ENCODE measurements around the gene PRKCH.

PRKCH gene

GRCh38 chr14:61556455-61556854, 235.1 kb downstream of the PRKCH start:
- DNase-seq (ENCODE audit: low read depth in 1 of 2, low spot score in 1 of 2), result no peak
- no peak overlapping the region for H3K27ac ChIP-seq (replicated peaks)
- no peak overlapping the region for H3K4me3 ChIP-seq (replicated peaks; ENCODE audit: insufficient read depth, low read length)
- H3K27me3 ChIP-seq (ENCODE audit: insufficient read depth, poor library complexity, severe bottlenecking), result no peaks in the 10 kb centered on the region
- TF ChIP-seq SPI1 (IDR thresholded peaks at IDR 0.05; ENCODE audit: borderline replicate concordance, low read depth) (no peak), POLR2AphosphoS5 (IDR thresholded peaks at IDR 0.05; ENCODE audit: low read depth) (no peak), REST (IDR thresholded peaks at IDR 0.05; ENCODE audit: insufficient replicate concordance, low read depth) (no peak), CTCF (IDR thresholded peaks at IDR 0.05; ENCODE audit: insufficient read depth, low read length) (no peak), GABPA (IDR thresholded peaks at IDR 0.05; ENCODE audit: low read depth) (no peak)

- Histone ChIP-seq H3K27ac (replicated peaks) (no peak overlapping the region), H3K4me3 (replicated peaks; ENCODE audit: insufficient read depth, low read length) (no peak overlapping the region), H3K27me3 (ENCODE audit: insufficient read depth, poor library complexity, severe bottlenecking) (no peaks in the 10 kb centered on the region)
- no peak for TF ChIP-seq POLR2AphosphoS5 (IDR thresholded peaks at IDR 0.05; ENCODE audit: low read depth)
- no peak for TF ChIP-seq SPI1 (IDR thresholded peaks at IDR 0.05; ENCODE audit: borderline replicate concordance, low read depth)
- TF ChIP-seq REST (IDR thresholded peaks at IDR 0.05; ENCODE audit: insufficient replicate concordance, low read depth), result no peak
- TF ChIP-seq CTCF (IDR thresholded peaks at IDR 0.05; ENCODE audit: insufficient read depth, low read length), result no peak
- TF ChIP-seq GABPA (IDR thresholded peaks at IDR 0.05; ENCODE audit: low read depth), result no peak
- no peak for DNase-seq (ENCODE audit: low read depth in 1 of 2, low spot score in 1 of 2)
Measured at GRCh38 chr14:61557262-61557661, 235.9 kb downstream of the PRKCH start.

GRCh38 chr14:61557854-61558253, 236.5 kb downstream of the PRKCH start:
- H3K4me3 ChIP-seq (replicated peaks; ENCODE audit: insufficient read depth, low read length), result no peak overlapping the region
- DNase-seq (ENCODE audit: low read depth in 1 of 2, low spot score in 1 of 2), result no peak
- H3K27ac ChIP-seq (replicated peaks), result no peak overlapping the region
- H3K27me3 ChIP-seq (ENCODE audit: insufficient read depth, poor library complexity, severe bottlenecking), result no peaks in the 10 kb centered on the region
- TF ChIP-seq POLR2AphosphoS5 (IDR thresholded peaks at IDR 0.05; ENCODE audit: low read depth), result no peak
- TF ChIP-seq GABPA (IDR thresholded peaks at IDR 0.05; ENCODE audit: low read depth), result no peak
- TF ChIP-seq REST (IDR thresholded peaks at IDR 0.05; ENCODE audit: insufficient replicate concordance, low read depth), result no peak
- no peak for TF ChIP-seq CTCF (IDR thresholded peaks at IDR 0.05; ENCODE audit: insufficient read depth, low read length)
- TF ChIP-seq SPI1 (IDR thresholded peaks at IDR 0.05; ENCODE audit: borderline replicate concordance, low read depth), result no peak
